Activated CD8-positive, alpha-beta memory T cell treated with anti-CD3 and anti-CD28 coated beads, Interleukin-2, amount 50 U/mL, for 24 hours (primary cell): ENCODE results near the gene ALOX5.
"Not testable (repeated sequence)": the region's sequence is repeated elsewhere in the genome, so short reads cannot be mapped to it uniquely, and the experiment has no call there.

ENCODE experiments used
- DNase-seq: peaks from one replicate; pipeline ENCODE4 v3.0.0-alpha.2; 2020; ENCODE audit errors: extremely low read depth

The ALOX5 gene

DNA sequence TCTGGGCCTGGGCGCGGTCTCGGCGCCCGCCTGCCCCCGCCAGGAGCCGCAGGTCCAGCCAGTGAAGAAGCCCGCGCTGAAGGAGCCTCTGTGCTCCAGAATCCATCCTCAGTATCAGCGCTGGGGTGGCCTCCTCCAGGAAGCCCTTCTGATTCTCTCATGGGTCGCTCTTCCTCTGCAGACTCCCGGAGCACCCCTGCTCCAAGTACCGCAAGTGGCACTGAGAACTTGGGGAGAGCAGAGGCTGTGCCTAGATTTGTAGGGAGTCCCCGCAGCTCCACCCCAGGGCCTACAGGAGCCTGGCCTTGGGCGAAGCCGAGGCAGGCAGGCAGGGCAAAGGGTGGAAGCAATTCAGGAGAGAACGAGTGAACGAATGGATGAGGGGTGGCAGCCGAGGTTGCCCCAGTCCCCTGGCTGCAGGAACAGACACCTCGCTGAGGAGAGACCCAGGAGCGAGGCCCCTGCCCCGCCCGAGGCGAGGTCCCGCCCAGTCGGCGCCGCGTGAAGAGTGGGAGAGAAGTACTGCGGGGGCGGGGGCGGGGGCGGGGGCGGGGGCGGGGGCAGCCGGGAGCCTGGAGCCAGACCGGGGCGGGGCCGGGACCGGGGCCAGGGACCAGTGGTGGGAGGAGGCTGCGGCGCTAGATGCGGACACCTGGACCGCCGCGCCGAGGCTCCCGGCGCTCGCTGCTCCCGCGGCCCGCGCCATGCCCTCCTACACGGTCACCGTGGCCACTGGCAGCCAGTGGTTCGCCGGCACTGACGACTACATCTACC is at the start of gene ALOX5:
ALOX5 (plus strand) TSS at position 641 of the 774 bp plus-strand sequence; CDS start at position 705, 64 bp downstream.
- no peak for DNase-seq

DNA sequence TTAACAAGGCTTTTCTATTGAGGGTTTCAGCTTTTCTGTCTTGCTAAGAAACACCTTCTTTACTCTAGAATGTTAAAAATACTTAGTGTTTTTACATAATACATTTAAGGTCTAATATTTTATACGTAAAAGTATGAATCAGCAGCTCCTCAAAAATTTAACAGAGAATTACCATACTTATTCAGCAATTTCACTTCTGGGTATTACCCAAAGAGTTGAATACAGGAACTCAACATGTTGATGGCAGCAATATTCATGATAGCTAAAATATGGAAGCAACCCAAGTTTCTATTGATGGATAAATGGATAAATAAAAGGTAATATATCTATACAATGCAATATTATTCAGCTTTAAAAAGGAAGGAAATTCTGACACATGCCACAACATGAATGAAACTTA is 48.9 kb upstream of the ALOX5 start:
- no peak for DNase-seq

DNA sequence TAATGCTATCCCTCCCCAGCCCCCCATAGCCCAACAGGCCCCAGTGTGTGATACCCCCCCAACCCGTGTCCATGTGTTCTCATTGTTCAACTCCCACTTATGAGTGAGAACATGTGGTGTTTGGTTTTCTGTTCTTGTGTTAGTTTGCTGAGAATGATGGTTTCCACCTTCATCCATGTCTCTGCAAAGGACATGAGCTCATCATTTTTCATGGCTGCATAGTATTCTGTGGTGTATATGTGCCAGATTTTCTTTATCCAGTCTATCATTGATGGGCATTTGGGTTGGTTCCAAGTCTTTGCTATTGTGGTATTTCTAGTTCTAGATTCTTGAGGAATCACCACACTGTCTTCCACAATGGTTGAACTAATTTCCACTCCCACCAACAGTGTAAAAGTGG is 47.2 kb upstream of the ALOX5 start:
- DNase-seq = not testable (repeated sequence)

DNA sequence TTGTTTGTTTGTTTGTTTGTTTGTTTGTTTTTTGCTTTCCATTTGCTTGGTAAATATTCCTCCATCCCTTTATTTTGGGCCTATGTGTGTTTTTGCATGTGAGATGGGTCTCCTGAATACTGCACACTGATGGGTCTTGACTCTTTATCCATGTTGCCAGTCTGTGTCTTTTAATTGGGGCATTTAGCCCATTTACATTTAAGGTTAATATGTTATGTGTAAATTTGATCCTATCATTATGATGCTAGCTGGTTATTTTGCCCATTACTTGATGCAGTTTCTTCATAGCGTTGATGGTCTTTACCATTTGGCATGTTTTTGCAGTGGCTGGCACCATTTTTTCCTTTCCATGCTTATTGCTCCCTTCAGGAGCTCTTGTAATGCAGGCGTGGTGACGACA is 42.2 kb upstream of the ALOX5 start:
- DNase-seq = not testable (repeated sequence)

DNA sequence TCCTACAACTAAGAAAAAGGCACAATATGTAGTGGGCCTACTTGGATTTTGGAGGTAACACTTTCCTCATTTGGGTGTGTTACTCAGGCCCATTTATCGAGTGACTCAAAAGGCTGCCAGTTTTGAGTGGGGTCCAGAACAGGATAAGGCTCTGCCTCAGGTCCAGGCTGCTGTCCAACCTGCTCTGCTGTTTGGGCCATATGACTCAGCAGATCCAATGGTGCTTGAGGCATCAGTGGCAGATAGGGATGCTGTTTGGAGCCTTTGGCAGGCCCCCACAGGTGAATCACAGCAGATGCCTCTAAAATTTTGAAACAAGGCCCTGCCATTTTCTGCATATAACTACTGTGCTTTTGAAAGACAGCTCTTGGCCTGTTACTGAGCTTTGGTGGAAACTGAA is 34.1 kb upstream of the ALOX5 start:
- no peak for DNase-seq

DNA sequence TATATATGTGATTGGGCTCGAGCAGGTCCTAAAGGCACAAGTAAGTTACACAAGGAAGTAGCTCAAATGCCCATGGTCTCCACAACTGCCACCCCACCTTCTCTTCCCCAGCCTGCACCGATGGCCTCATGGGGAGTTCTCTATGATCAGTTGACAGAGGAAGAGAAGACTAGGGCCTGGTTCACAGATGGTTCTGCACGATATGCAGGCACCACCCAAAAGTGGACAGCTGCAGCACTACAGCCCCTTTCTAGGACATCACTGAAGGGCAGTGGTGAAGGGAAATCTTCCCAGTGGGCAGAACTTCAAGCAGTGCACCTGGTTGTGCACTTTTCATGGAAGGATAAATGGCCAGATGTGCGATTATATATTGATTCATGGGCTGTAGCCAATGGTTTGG is 33.6 kb upstream of the ALOX5 start:
- DNase-seq = not testable (repeated sequence)

DNA sequence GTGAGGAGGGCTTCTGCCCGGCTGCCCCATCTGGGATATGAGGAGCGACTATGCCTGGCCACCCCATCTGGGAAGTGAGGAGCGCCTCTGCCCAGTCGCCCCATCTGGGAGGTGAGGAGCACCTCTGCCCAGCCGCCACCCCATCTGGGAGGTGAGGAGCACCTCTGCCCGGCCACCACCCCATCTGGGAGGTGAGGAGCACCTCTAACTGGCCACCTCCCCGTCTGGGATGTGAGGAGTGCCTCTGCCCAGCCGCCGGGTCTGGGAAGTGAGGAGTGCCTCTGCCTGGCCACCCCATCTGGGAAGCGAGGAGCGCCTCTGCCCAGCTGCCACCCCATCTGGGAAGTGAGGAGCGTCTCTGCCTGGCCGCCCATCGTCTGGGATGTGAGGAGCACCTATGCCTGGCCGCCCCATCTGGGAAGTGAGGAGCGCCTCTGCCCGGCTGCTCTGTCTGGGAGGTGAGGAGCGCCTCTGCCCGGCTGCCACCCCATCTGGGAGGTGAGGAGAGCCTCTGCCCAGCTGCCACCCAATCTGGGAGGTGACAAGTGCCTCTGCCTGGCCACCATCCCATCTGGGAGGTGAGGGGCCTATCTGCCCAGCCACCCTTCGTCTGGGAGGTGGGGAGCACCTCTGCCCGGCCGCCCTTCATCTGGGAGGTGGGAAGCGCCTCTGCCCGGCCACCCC is 27.2 kb upstream of the ALOX5 start:
- DNase-seq = not testable (repeated sequence)

DNA sequence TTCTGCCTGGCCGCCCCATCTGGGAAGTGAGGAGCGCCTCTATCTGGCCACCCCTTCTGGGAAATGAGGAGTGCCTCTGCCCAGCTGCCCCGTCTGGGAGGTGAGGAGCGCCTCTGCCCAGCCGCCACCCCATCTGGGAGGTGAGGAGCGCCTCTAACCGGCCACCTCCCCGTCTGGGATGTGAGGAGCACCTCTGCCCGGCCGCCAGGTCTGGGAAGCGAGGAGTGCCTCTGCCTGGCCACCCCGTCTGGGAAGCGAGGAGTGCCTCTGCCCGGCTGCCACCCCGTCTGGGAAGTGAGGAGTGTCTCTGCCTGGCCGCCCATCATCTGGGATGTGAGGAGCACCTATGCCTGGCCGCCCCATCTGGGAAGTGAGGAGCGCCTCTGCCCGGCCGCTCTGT is 26.6 kb upstream of the ALOX5 start:
- DNase-seq = not testable (repeated sequence)

DNA sequence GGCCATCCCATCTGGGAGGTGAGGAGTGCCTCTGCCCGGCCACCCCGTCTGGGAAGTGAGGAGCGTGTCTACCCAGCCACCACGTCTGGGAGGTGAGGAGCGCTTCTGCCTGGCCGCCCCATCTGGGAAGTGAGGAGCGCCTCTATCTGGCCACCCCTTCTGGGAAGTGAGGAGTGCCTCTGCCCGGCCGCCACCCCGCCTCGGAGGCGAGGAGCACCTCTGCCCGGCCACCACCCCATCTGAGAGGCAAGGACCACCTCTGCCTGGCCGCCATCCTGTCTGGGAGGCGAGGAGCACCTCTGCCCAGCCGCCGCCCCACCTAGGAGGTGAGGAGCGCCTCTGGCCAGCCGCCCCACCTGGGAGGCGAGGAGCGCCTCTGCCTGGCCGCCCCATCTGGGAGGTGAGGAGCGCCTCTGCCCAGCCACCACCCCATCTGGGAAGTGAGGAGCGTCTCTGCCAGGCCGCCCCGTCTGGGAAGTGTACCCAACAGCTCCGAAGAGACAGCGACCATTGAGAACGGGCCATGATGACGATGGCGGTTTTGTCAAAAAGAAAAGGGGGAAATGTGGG is 25.7 kb upstream of the ALOX5 start:
- not testable (repeated sequence) for DNase-seq

DNA sequence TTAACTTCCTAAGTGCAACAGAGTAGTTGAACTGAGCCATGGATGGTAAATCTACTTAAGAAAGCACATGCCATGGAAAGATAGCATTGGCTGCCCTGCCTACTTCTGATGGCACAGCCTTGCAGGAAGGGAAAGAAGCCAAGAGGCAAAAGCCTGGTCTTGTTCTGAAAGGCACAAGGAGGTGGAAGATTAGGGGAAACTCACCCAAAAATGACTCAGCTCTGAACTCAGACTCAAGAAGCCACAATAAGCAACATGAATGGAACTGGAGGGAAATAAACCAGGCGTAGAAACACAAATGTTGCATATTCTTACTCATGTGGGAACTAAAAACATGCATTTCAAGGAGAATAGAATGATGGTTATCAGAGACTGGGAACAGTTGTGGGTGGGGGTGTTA is 20.8 kb upstream of the ALOX5 start:
- DNase-seq = no peak

DNA sequence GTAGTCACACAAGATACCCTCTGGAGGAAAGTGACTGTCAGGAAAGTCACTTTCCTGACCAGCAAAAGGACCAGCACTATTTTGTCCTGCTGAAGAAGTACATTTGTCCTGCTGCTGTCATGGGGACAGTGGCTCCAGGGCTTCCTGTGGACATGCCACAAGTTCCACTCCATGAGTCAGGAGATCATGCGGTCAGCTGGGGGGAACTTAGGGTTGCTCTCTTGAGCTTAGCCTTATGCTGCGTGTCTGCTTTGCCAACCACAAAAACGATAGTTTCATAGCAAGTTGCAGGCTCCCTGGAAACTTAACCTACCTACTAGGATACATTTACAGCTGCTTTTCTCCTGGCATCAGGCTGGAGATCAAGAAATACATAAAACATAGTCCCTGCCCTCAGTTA is 19.8 kb upstream of the ALOX5 start:
- DNase-seq = no peak

DNA sequence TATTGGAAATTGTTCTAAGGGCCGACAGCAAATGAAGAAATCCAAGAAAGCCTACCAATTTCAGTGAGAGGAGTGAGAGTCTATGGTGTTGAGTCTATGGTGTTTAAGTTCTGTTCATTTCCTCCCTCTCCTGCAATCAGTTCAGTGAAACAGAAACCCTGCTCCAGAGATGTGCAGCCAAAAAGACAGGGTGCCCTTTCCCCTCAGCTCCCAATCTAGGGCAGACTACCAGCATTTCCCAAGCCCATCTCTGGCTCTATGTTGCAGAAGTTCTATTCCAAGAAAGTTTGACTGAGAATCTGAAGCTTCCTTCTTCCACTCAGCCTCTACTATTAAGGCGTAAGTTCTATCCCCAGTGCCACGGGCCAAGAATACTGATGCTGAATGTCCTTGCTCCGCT is 18.5 kb upstream of the ALOX5 start:
- no peak for DNase-seq

DNA sequence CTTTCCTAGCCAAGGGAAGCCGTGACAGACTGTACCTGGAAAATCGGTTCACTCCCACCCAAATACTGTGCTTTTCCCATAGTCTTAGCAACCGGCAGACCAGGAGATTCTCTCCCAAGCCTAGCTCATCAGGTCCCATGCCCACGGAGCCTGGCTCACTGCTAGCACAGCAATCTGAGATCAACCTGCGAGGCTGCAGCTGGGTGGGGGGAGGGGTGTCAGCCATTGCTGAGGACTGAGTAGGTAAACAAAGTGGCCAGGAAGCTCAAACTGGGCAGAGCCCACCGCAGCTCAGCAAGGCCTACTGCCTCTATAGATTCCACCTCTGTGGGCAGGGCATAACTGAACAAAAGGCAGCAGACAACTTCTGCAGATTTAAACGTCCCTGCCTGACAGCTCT is 15.1 kb upstream of the ALOX5 start:
- not testable (repeated sequence) for DNase-seq

DNA sequence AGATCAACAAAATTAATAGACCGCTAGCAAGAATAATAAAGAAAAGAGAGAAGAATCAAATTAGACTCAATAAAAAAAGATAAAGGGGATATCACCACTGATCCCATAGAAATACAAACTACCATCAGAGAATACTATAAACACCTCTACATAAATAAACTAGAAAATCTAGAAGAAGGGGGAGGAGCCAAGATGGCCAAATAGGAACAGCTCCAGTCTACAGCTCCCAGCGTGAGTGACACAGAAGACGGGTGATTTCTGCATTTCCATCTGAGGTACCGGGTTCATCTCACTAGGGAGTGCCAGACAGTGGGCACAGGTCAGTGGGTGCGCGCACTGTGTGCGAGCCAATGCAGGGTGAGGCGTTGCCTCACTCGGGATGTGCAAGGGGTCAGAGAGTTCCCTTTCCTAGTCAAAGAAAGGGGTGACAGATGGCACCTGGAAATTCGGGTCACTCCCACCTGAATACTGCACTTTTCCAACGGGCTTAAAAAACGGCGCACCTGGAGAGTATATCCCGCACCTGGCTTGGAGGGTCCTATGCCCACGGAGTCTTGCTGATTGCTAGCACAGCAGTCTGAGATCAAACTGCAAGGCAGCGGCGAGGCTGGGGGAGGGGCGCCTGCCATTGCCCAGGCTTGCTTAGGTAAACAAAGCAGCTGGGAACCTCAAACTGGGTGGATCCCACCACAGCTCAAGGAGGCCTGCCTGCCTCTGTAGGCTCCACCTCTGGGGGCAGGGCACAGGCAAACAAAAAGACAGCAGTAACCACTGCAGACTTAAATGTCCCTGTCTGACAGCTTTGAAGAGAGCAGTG is 11.8 kb upstream of the ALOX5 start:
- not testable (repeated sequence) for DNase-seq

DNA sequence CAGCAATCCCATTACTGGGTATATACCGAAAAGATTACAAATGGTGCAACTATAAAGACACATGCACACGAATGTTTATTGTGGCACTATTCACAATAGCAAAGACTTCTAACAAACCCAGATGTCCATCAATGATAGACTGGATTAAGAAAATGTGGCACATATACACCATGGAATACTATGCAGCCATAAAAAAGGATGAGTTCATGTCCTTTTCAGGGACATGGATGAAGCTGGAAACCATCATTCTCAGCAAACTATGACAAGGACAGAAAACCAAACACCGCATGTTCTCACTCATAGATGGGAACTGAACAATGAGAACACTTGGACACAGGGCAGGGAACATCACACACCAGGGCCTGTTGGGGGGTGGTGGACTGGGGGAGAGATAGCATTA is 6.4 kb upstream of the ALOX5 start:
- DNase-seq = not testable (repeated sequence)

DNA sequence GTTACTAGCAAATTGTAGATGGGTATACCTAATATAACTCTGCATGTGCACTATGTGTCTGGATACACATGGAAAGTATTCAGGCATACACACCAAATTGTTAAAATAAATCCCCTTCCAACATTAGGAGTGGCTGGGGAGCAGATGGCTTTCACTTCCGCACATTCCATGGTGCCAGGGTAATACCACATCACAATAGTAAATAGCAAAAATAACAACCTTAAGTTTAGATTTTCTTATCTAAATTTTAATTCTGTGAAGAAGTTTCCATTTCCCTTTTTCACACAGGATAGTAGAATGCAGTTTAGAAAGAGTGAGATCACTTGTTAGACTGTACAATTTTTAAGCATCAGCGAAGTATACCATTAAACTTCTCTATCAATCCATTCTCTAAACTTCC is 5.8 kb upstream of the ALOX5 start:
- no peak for DNase-seq

DNA sequence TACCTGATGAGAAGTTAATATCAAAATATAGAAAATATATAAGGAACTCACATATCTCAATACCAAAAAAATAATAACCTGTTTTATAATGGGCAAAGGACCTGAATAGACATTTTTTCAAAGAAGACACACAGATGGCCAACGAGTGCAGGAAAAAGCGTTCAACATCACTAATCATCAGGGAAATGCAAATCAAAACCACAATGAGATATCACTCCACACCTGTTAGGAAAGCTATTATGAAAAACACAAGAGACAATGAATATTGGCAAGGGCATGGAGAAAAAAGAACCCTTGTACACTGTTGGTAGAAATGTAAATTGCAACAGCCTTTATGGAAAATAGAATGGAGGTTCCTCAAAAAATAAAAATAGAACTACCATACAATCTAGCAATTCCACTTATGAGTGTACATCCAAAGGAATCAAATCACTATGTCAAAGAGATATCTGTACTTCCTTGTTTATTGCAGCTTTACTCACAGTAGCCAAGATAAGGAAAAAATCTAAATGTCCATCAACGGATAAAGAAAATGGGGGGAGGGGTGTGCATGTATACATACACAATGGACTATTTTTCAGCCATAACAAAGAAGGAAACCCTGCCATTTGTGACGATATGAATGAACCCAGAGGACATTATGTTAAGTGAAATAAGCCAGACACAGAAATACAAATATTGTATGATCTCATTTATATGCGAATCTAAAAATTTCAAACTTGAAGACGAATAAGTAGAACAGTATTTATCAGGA is 3.6 kb upstream of the ALOX5 start:
- no peak for DNase-seq

DNA sequence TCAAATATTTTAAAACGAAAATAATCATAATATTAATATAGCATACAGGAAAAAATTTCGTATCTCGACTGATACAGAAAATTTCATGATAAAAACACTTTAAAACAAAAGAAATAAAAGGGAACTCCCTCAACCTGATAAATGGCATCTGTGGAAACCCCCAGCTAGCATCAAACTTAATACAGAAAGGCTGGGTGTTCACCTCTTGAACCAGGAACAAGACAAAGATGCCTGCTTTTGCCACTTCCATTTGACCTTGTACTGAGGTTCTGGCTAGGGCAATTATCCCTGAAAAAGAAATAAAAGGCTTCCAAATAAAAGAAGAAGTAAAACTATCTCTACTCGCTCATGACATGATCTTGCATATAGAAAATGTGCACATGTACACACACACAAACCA is 2.5 kb upstream of the ALOX5 start:
- DNase-seq = no peak

DNA sequence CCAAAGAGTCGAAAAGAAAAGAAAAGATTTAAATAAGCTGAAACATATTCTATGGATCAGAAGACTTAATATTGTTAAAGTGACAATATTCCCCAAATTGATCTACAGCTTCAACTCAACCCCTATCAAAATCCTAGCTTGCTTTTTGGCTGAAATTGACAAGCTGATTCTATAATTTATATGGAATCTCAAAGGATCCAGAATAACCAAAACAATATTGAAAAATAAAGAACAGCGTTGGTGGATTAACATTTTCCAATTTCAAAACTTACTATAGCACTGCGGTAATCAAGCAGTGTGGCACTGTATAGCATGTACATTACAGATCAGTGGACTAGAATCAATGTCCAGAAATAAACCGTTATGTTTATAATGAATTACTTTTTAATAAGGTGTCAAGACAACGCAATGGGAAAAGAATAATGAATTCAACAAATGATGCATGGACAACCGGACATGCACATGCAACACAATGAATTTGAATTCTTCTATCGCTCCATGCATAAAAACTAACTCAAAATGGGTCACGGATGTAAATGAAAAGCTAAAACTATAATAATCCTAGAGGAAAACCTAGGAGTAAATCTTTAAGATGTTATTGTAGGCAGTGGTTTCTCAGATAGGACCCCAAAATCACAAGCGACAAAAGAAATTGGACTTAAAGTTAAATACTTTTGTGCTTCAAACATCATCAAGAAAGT is 1.6 kb upstream of the ALOX5 start:
- DNase-seq = no peak

DNA sequence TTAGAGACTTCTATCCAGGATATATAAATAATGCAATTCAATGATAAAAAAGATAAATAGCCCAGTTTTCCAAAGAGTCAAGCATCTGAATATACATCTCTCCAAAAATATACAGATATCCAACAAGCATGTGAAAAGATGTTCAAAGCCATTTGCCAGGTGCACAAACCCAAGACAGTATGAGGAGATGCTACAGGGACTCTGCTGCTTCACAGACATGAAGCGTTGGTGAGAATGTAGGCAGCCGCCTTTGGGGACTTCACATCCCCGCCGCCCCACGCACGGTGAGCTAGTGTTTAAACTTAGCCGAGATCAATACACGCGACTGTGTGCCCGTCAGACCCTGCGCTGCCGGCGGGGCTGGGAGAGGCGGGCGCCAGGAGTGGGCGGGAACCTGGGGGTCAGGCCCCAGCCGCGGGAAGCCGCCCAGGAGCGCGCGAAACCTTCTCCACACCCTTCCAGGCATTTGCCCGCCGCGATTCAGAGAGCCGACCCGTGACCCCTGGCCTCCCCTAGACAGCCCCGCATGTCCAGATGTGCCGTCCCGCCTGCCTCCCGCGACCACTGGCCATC is 927 bp upstream of the ALOX5 start:
- DNase-seq = no peak
